Astrocyte of the hippocampus (primary cell): Measurements from ENCODE around the gene CPZ.
"Not testable (repeated sequence)": the region's sequence is repeated elsewhere in the genome, so short reads cannot be mapped to it uniquely, and the experiment has no call there.

Source experiments
- DNase-seq: peaks from one replicate; pipeline ENCODE4 v3.0.0; 2011; ENCODE audit warnings: low read depth, low spot score

Gene CPZ

GRCh38 chr4:8649631-8650361 is 57.2 kb downstream of the CPZ start:
- DNase-seq, result no peak

- DNase-seq, result no peak
Measured at GRCh38 chr4:8651661-8652180, 59.2 kb downstream of the CPZ start.

- no peak for DNase-seq
Measured at GRCh38 chr4:8652181-8653078, 59.9 kb downstream of the CPZ start.

GRCh38 chr4:8653326-8654000 is 60.9 kb downstream of the CPZ start:
- DNase-seq, result no peak

- not testable (repeated sequence) for DNase-seq
Measured at GRCh38 chr4:8654139-8654538, 61.6 kb downstream of the CPZ start.

- DNase-seq, result no peak
Measured at GRCh38 chr4:8655411-8656184, 63.0 kb downstream of the CPZ start.

GRCh38 chr4:8656185-8656517 is 63.6 kb downstream of the CPZ start:
- DNase-seq, result no peak

- no peak for DNase-seq
Measured at GRCh38 chr4:8656711-8657380, 64.3 kb downstream of the CPZ start.

- DNase-seq, result no peak
Measured at GRCh38 chr4:8657381-8658088, 65.0 kb downstream of the CPZ start.

GRCh38 chr4:8662776-8663175 is 70.2 kb downstream of the CPZ start:
- no peak for DNase-seq

GRCh38 chr4:8664031-8664805 is 71.7 kb downstream of the CPZ start:
- DNase-seq, result no peak

GRCh38 chr4:8664976-8665375 is 72.4 kb downstream of the CPZ start:
- DNase-seq, result no peak

- peak; percentile 7 for DNase-seq
Measured at GRCh38 chr4:8665406-8666360, 73.1 kb downstream of the CPZ start.

- no peak for DNase-seq
Measured at GRCh38 chr4:8666581-8666980, 74.0 kb downstream of the CPZ start.
